Gastrocnemius medialis (tissue), 4 donors: Measurements from ENCODE around the gene AIG1. TPM values are rescaled to one million over a fixed set of nuclear protein-coding genes. Genes with fewer than 3 reads are reported as not detected.

Experiments
- ATAC-seq, 2 donors: fragments of 150-250 bp; one replicate each; pipeline ENCODE4 v1.9.1; 2016
- DNase-seq, 2 donors: peaks; one replicate each; pipeline ENCODE4 v3.0.0-alpha.2; 2019
- H3K27ac ChIP-seq, 4 donors: fragments of 200-600 bp; sonication (generic); 1 replicate in 1 of 4; 2 replicates in 3 of 4; pipeline ENCODE4 v1.5.1; 2016 to 2018; ENCODE audit warnings: mild to moderate bottlenecking in 2 of 4, moderate library complexity in 1 of 4
- H3K27me3 ChIP-seq, 3 donors: fragments of 200-600 bp; sonication (generic) in 2 of 3; 1 replicate in 1 of 3; 2 replicates in 2 of 3; pipeline versions ENCODE4 v1.5.1 to v1.6.0; 2016 to 2019; ENCODE audit warnings: mild to moderate bottlenecking in 1 of 3, moderate library complexity in 1 of 3
- H3K36me3 ChIP-seq, 2 donors: fragments of 200-600 bp; sonication (generic) in 1 of 2; one replicate each; pipeline ENCODE4 v1.5.1; 2017 to 2018
- H3K4me1 ChIP-seq, 2 donors: fragments of 200-600 bp; sonication (generic) in 1 of 2; one replicate each; pipeline ENCODE4 v1.5.1; 2016 to 2017; ENCODE audit warnings: mild to moderate bottlenecking in 2 of 2
- H3K4me3 ChIP-seq, 4 donors: fragments of 200-600 bp; sonication (generic) in 3 of 4; 1 replicate in 1 of 4; 2 replicates in 3 of 4; pipeline ENCODE4 v1.5.1; 2016 to 2019; ENCODE audit warnings: mild to moderate bottlenecking in 2 of 4
- H3K9me3 ChIP-seq, 3 donors: fragments of 200-600 bp; sonication (generic) in 2 of 3; 1 replicate in 1 of 3; 2 replicates in 2 of 3; pipeline ENCODE4 v1.5.1; 2016 to 2019
- POLR2A ChIP-seq, 2 donors: fragments of 450-650 bp; IDR thresholded peaks; one replicate each; pipeline ENCODE4 v1.6.1; 2017; ENCODE audit warnings: antibody characterized with exemption in 2 of 2, mild to moderate bottlenecking in 2 of 2, moderate library complexity in 2 of 2
- in situ Hi-C, 4 donors: fragments of 200-750 bp; cut with MboI; loops; one replicate each; pipeline versions ENCODE4 v1.15.0 to v1.8.0; 2017; ENCODE audit warnings: low sequenced_read_pairs in 4 of 4
- intact Hi-C: fragments of 100-400 bp; cut with DNase I; formaldehyde crosslinking; loops from one replicate; pipeline ENCODE4 v1.15.1; 2023; ENCODE audit warnings: low total_unique reads
- total RNA-seq, 4 donors: library from RNA; depleted of rRNA; stranded (reverse); fragments of >200 nt; gene quantifications; one replicate each; pipeline versions ENCODE4 v1.1.0 to v1.2.3, GENCODE V29; 2016
- TF ChIP-seq, protein P1 (sequence below), 5 experiments: fragments of 450-650 bp in 3 of 5; fragments of 200-600 bp in 2 of 5; sonication (generic) in 2 of 5; IDR thresholded peaks in 4 of 5; conservative IDR thresholded peaks in 1 of 5; 1 replicate in 4 of 5; 2 replicates in 1 of 5; pipeline ENCODE4 v1.5.1; 2016 to 2019; ENCODE audit warnings: antibody characterized with exemption in 5 of 5, mild to moderate bottlenecking in 3 of 5, moderate library complexity in 3 of 5

Gene AIG1
- total RNA-seq, 4 donors from 2014 or later: 5.3 to 10.3 (median 5.7) TPM

DNA sequence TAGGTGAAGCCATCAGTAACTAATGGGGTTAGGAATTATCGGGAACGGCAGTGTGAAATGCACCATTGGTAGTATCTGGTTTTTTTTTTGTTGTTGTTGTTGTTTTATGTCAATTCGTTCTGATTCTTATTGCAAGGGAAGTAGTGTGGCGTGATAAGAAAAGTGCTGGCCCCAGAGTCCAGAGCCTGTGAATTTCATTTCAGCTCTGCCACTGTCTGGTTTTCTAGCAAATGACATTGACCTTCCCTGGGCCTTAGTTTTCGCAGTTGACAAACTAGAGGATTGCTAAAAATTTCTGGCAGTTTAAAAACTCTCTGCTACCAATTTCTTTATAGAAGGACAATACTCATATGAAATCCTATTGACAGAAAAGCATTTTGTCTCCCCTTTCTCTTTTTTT, 161.6 kb downstream of the AIG1 start:
- no peak for DNase-seq
- Histone ChIP-seq H3K36me3 (no peaks in the 10 kb centered on the region), H3K27me3 (no peaks in the 10 kb centered on the region), H3K4me3 (no peak overlapping the region), H3K9me3 (no peaks in the 10 kb centered on the region), H3K4me1 (peaks cover 13 to 25% of the 10 kb centered on the region in 2 donors), H3K27ac (peak overlapping the region in 3 of 4 donors; percentile 9 to 48 (median 18))
- in situ Hi-C loops: no loop called here
- TF ChIP-seq POLR2A (IDR thresholded peaks at IDR 0.05): no peak
- ATAC-seq: no peak
- intact Hi-C loops: no loop called here

DNA sequence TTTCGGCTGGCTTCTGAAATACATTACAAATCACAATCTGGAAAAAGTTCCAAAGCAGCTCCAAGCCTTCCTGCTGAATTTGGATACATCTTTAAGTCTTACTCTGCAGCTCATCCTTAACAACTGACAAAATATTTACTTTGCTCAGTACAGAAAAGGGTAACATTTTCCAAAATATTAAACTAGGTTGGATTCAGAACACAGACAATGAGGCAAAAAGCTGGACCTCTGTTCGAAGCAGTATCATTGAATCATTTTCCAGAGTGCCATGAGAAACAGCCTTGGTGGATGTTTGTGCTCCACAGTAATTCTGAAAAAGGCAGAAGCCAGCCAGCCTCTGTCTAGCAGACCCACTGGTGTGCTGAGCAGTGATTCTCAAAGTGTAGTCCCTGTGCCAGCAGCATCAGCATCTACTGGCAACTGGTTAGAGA, 162.1 kb downstream of the AIG1 start:
- intact Hi-C loops: no loop called here
- ATAC-seq: no peak
- H3K9me3 ChIP-seq: no peaks in the 10 kb centered on the region
- no peak overlapping the region for H3K4me3 ChIP-seq
- H3K27ac ChIP-seq: peak overlapping the region in 3 of 4 donors; percentile 18 to 48 (median 22)
- H3K27me3 ChIP-seq: no peaks in the 10 kb centered on the region
- no peak for DNase-seq
- no peaks in the 10 kb centered on the region for H3K36me3 ChIP-seq
- in situ Hi-C loops: no loop called here
- TF ChIP-seq, protein P1, sequence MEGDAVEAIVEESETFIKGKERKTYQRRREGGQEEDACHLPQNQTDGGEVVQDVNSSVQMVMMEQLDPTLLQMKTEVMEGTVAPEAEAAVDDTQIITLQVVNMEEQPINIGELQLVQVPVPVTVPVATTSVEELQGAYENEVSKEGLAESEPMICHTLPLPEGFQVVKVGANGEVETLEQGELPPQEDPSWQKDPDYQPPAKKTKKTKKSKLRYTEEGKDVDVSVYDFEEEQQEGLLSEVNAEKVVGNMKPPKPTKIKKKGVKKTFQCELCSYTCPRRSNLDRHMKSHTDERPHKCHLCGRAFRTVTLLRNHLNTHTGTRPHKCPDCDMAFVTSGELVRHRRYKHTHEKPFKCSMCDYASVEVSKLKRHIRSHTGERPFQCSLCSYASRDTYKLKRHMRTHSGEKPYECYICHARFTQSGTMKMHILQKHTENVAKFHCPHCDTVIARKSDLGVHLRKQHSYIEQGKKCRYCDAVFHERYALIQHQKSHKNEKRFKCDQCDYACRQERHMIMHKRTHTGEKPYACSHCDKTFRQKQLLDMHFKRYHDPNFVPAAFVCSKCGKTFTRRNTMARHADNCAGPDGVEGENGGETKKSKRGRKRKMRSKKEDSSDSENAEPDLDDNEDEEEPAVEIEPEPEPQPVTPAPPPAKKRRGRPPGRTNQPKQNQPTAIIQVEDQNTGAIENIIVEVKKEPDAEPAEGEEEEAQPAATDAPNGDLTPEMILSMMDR (IDR thresholded peaks at IDR 0.05 in 4 of 5, conservative IDR thresholded peaks at IDR 0.05 in 1 of 5): no peak
- TF ChIP-seq POLR2A (IDR thresholded peaks at IDR 0.05): no peak
- H3K4me1 ChIP-seq: peaks cover 13 to 25% of the 10 kb centered on the region in 2 donors

DNA sequence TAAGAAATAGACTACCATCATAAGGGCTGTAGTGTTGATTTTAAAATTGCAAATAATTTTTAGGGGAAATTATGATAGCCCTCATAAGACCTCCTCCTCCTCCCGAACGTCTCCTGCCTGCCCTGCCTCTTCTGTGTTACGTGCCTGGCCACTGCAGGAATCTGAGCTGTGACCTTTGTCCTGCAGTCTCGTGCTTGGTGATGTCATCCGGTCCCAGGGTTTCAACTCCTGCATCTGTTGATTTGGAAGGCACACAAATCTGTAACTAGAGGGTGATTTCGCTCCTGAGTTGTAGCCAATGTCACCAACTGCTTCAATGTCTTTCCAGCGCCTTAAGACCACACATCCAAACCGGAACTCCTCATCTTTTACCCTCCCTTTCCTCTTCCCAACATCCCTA, 163.2 kb downstream of the AIG1 start:
- intact Hi-C loops (no loop called here), in situ Hi-C loops (no loop called here)
- DNase-seq (peak; percentile 8 to 54), ATAC-seq (peak; percentile 54 to 87)
- Histone ChIP-seq H3K9me3 (no peaks in the 10 kb centered on the region), H3K27me3 (no peaks in the 10 kb centered on the region), H3K36me3 (no peaks in the 10 kb centered on the region), H3K27ac (peak overlapping the region; percentile 18 to 50 (median 41)), H3K4me3 (no peak overlapping the region), H3K4me1 (peaks cover 8 to 21% of the 10 kb centered on the region in 2 donors)
- TF ChIP-seq POLR2A (IDR thresholded peaks at IDR 0.05): no peak
- TF ChIP-seq, protein P1 (IDR thresholded peaks at IDR 0.05 in 4 of 5, conservative IDR thresholded peaks at IDR 0.05 in 1 of 5): no peak

DNA sequence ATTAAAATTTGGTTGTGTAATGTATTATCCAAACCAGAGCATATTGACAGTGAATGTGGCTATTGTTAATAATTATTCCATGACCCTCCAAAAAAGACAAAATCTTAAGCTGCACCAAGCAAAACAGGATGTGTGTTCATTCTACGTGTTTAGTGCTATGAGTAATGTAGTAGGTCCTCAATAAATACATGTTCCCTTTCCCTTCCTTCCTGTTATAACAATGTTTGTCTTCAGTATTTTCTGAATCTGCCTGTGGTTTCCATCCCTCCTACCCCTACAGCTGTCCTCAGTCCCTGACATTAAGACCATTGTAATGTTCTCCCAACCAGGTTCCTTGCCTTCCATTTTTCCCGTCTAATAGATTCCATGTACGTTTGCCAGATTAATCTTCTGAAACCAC, 163.8 kb downstream of the AIG1 start:
- H3K27ac ChIP-seq: peak overlapping the region in 2 of 4 donors; percentile 18 to 48

DNA sequence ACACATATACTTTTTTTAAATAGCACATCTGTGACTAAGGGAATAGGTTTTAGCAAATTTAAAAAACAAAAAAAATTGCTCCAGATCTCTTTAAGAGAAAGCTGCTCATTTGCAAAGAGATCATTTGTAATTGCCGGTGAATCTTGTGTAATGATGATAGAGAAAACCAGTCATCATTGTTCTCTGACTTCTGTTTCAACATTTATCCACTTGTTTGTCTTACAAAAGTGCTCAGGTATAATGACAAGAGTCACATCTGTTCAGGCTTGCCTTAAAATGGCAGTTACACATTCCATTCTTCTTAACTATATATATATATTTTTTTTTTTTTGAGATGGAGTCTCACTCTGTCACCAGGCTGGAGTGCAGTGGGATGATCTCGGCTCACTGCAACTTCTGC, 165.2 kb downstream of the AIG1 start:
- H3K36me3 ChIP-seq: no peaks in the 10 kb centered on the region
- peaks cover 8 to 21% of the 10 kb centered on the region in 2 donors for H3K4me1 ChIP-seq
- H3K27ac ChIP-seq: no peak overlapping the region
- ATAC-seq (no peak), DNase-seq (no peak)
- intact Hi-C loops (no loop called here), in situ Hi-C loops (no loop called here)
- no peaks in the 10 kb centered on the region for H3K27me3 ChIP-seq
- H3K9me3 ChIP-seq: no peaks in the 10 kb centered on the region
- no peak overlapping the region for H3K4me3 ChIP-seq
- no peak for TF ChIP-seq POLR2A (IDR thresholded peaks at IDR 0.05)
- TF ChIP-seq, protein P1 (IDR thresholded peaks at IDR 0.05 in 4 of 5, conservative IDR thresholded peaks at IDR 0.05 in 1 of 5): no peak

More for the DNA sequence above, 163.8 kb downstream of the AIG1 start:
- Histone ChIP-seq H3K4me1 (peaks cover 8 to 21% of the 10 kb centered on the region in 2 donors), H3K4me3 (no peak overlapping the region), H3K36me3 (no peaks in the 10 kb centered on the region), H3K9me3 (no peaks in the 10 kb centered on the region), H3K27me3 (no peaks in the 10 kb centered on the region)
- DNase-seq: no peak
- in situ Hi-C loops: no loop called here
- intact Hi-C loops: no loop called here
- TF ChIP-seq, protein P1 (IDR thresholded peaks at IDR 0.05 in 4 of 5, conservative IDR thresholded peaks at IDR 0.05 in 1 of 5): no peak
- TF ChIP-seq POLR2A (IDR thresholded peaks at IDR 0.05): no peak
- ATAC-seq: no peak
